B cell (primary cell): Measurements from ENCODE around the gene GPR37. TPM values are rescaled to one million over a fixed set of nuclear protein-coding genes. Genes with fewer than 3 reads are reported as not detected.

Source experiments
- ATAC-seq: fragments of 200-7000 bp; cut with Tn5 transposase; one replicate; pipeline ENCODE4 v1.10.0; 2021; ENCODE audit warnings: low read depth, mild to moderate bottlenecking, moderate number of reproducible peaks, moderate library complexity
- CTCF ChIA-PET: fragments of 350-600 bp; sonication (Branson Sonifier 250); formaldehyde crosslinking; loops from one replicate; lab custom pipeline; 2021; ENCODE audit warnings: antibody characterized with exemption, inconsistent platforms; lab: Charles Lee
- POLR2A ChIA-PET: fragments of 350-600 bp; sonication (Branson Sonifier 250); formaldehyde crosslinking; loops from one replicate; lab custom pipeline; 2021; ENCODE audit warnings: antibody characterized with exemption; lab: Charles Lee
- DNase-seq: peaks from one replicate; pipeline ENCODE4 v3.0.0; 2013
- H2AFZ ChIP-seq: 2 replicates; pipeline ENCODE4 v1.6.1; 2012; ENCODE audit warnings: mild to moderate bottlenecking, low read depth, low read length; ENCODE audit not compliant: insufficient read depth, poor library complexity, severe bottlenecking
- H3K27ac ChIP-seq, 2 donors: 1 replicate in 1 of 2; 2 replicates in 1 of 2; pipeline ENCODE4 v1.5.1; 2012 to 2013; ENCODE audit warnings: low read length in 2 of 2, mild to moderate bottlenecking in 2 of 2, moderate library complexity in 1 of 2
- H3K27me3 ChIP-seq, 4 experiments: fragments of 200-600 bp in 1 of 4; sonication (generic) in 1 of 4; replicated peaks in 1 of 4; 1 replicate in 2 of 4; 2 replicates in 2 of 4; pipeline versions ENCODE4 v1.6.1 to v1.7.0; 2013 to 2016; ENCODE audit warnings: low read length in 3 of 4, mild to moderate bottlenecking in 2 of 4, mixed read lengths in 1 of 4, moderate library complexity in 1 of 4; ENCODE audit not compliant: insufficient read depth in 4 of 4, control insufficient read depth in 3 of 4; ENCODE audit errors: control extremely low read depth in 1 of 4
- H3K36me3 ChIP-seq, 2 experiments: replicated peaks in 1 of 2; 1 replicate in 1 of 2; 2 replicates in 1 of 2; pipeline versions ENCODE4 v1.6.1 to v1.7.1; 2013; ENCODE audit warnings: low read length in 1 of 2; ENCODE audit not compliant: insufficient read depth in 2 of 2, control insufficient read depth in 1 of 2; ENCODE audit errors: control extremely low read depth in 1 of 2, extremely low read depth in 1 of 2
- H3K4me1 ChIP-seq, 2 donors: fragments of 200-600 bp in 1 of 2; sonication (generic) in 1 of 2; 1 replicate in 1 of 2; 2 replicates in 1 of 2; pipeline versions ENCODE4 v1.5.1 to v1.6.1; 2013 to 2017; ENCODE audit warnings: low read length in 2 of 2; ENCODE audit not compliant: control insufficient read depth in 2 of 2, insufficient read depth in 2 of 2
- H3K4me2 ChIP-seq: replicated peaks from 2 replicates; pipeline ENCODE3; 2012; ENCODE audit warnings: mild to moderate bottlenecking, low read depth, low read length; ENCODE audit not compliant: poor library complexity, severe bottlenecking
- H3K4me3 ChIP-seq, 5 experiments: fragments of 200-600 bp in 1 of 5; sonication (generic) in 1 of 5; 1 replicate in 3 of 5; 2 replicates in 2 of 5; pipeline versions ENCODE4 v1.5.1 to v1.7.0; 2011 to 2016; ENCODE audit warnings: low read length in 4 of 5, mild to moderate bottlenecking in 4 of 5, low read depth in 2 of 5, control low read depth in 1 of 5, moderate library complexity in 1 of 5; ENCODE audit not compliant: insufficient read depth in 1 of 5; ENCODE audit errors: control extremely low read depth in 1 of 5, extremely low read depth in 1 of 5
- H3K79me2 ChIP-seq: fragments of 200-600 bp; sonication (generic); one replicate; pipeline ENCODE4 v1.6.0; 2016; ENCODE audit warnings: low read length; ENCODE audit not compliant: control insufficient read depth, insufficient read depth
- H3K9ac ChIP-seq: fragments of 200-600 bp; sonication (generic); 2 replicates; pipeline ENCODE4 v1.6.1; 2017; ENCODE audit warnings: mild to moderate bottlenecking, low read length, moderate library complexity
- H3K9me3 ChIP-seq, 3 donors: one replicate each; pipeline versions ENCODE4 v1.6.1 to v1.7.1; 2013; ENCODE audit warnings: low read length in 2 of 3; ENCODE audit not compliant: control insufficient read depth in 2 of 3, insufficient read depth in 1 of 3; ENCODE audit errors: control extremely low read depth in 1 of 3
- H4K20me1 ChIP-seq: 2 replicates; pipeline ENCODE4 v1.6.0; 2012; ENCODE audit warnings: mild to moderate bottlenecking, low read length; ENCODE audit not compliant: insufficient read depth, control insufficient read depth, poor library complexity, severe bottlenecking
- H3K27ac Mint-ChIP-seq: one replicate; pipeline ENCODE4 v1.8.0; 2021; ENCODE audit warnings: mixed read lengths
- H3K27me3 Mint-ChIP-seq: one replicate; pipeline ENCODE4 v1.8.0; 2021; ENCODE audit warnings: mixed read lengths
- H3K4me1 Mint-ChIP-seq: one replicate; pipeline ENCODE4 v1.8.0; 2021; ENCODE audit warnings: mixed read lengths
- H3K4me3 Mint-ChIP-seq: one replicate; pipeline ENCODE4 v1.8.0; 2021; ENCODE audit warnings: mixed read lengths
- H3K9me3 Mint-ChIP-seq: one replicate; pipeline ENCODE4 v1.8.0; 2022; ENCODE audit warnings: mixed read lengths; ENCODE audit not compliant: insufficient read depth
- EZH2 ChIP-seq: IDR thresholded peaks from 2 replicates; pipeline ENCODE4 v1.6.1; 2012; ENCODE audit warnings: borderline replicate concordance, low read depth, mild to moderate bottlenecking, moderate library complexity, low read length; ENCODE audit not compliant: insufficient read depth, poor library complexity, severe bottlenecking
- WGBS: methylation state at CpG from one replicate; pipeline ENCODE4 v1.1.5; 2013; ENCODE audit warnings: missing lambda C conversion rate; ENCODE audit not compliant: insufficient coverage; 5-methylcytosine and 5-hydroxymethylcytosine counted together
- intact Hi-C: fragments of 100-400 bp; cut with micrococcal nuclease; formaldehyde crosslinking; loops from one replicate; pipeline ENCODE4 v1.10.0; 2022
- polyA plus RNA-seq: library from polyadenylated mRNA; depleted of rRNA; stranded (reverse); fragments of >200 nt; gene quantifications from 2 replicates; pipeline ENCODE4 v1.2.3, GENCODE V29; 2012
- total RNA-seq, 2 donors: library from RNA; stranded (reverse); fragments of 120-200 nt in 1 of 2; gene quantifications; 1 replicate in 1 of 2; 2 replicates in 1 of 2; pipeline versions ENCODE4 v1.2.3 to v1.2.4, GENCODE V29; 2013 to 2022
- TF ChIP-seq, protein P1 (sequence below): fragments of 200-600 bp; IDR thresholded peaks from one replicate; pipeline ENCODE4 v1.8.0; 2022; ENCODE audit warnings: antibody characterized with exemption, mild to moderate bottlenecking

The GPR37 gene
- total and polyA plus RNA-seq, 2 donors (not counting 1 experiment from before 2014, with no cell fraction given): not detected

DNA sequence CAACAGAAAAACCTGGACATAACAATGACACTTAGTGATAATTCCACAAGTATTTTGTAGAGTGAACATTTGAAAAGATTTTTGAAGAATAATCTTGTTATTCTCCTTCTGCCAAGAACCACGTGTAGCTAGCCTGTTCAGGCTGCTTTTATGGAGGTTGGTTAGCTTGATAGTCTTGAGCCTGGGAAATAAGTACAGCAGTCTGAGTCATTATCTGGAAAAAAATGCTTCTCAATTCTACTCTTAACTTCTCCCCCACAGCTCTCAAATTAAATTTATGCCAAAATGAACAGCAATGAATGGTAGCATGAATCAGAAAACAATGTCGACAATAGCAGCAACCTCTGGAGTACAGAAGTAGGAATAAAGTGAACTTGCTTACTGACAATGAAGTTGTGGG, 63.2 kb downstream of the GPR37 start:
- Histone ChIP-seq H3K4me1 (no peaks in the 10 kb centered on the region), H3K79me2 (no peaks in the 10 kb centered on the region), H3K27ac (no peak overlapping the region), H3K4me3 (no peak overlapping the region), H3K9ac (no peak overlapping the region), H4K20me1 (no peaks in the 10 kb centered on the region), H3K4me2 (no peak overlapping the region), H3K36me3 (no peaks in the 10 kb centered on the region), H3K9me3 (peaks cover 0 to 2% (median 0%) of the 10 kb centered on the region in 3 donors), H3K27me3 (no peaks in the 10 kb centered on the region), H2AFZ (no peak overlapping the region)
- no peak overlapping the region for H3K27ac Mint-ChIP-seq
- no peaks in the 10 kb centered on the region for H3K4me1 Mint-ChIP-seq
- intact Hi-C loops: no loop called here
- TF ChIP-seq, protein P1, sequence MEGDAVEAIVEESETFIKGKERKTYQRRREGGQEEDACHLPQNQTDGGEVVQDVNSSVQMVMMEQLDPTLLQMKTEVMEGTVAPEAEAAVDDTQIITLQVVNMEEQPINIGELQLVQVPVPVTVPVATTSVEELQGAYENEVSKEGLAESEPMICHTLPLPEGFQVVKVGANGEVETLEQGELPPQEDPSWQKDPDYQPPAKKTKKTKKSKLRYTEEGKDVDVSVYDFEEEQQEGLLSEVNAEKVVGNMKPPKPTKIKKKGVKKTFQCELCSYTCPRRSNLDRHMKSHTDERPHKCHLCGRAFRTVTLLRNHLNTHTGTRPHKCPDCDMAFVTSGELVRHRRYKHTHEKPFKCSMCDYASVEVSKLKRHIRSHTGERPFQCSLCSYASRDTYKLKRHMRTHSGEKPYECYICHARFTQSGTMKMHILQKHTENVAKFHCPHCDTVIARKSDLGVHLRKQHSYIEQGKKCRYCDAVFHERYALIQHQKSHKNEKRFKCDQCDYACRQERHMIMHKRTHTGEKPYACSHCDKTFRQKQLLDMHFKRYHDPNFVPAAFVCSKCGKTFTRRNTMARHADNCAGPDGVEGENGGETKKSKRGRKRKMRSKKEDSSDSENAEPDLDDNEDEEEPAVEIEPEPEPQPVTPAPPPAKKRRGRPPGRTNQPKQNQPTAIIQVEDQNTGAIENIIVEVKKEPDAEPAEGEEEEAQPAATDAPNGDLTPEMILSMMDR: no peak
- TF ChIP-seq EZH2: no peak
- POLR2A ChIA-PET: no interaction called here
- H3K9me3 Mint-ChIP-seq: peaks cover 10% of the 10 kb centered on the region
- H3K27me3 Mint-ChIP-seq: no peaks in the 10 kb centered on the region
- CTCF ChIA-PET: no interaction called here
- no peak overlapping the region for H3K4me3 Mint-ChIP-seq
- WGBS: 100% methylated on average over 1 of the region's 2 CpGs
- DNase-seq (no peak), ATAC-seq (no peak)

DNA sequence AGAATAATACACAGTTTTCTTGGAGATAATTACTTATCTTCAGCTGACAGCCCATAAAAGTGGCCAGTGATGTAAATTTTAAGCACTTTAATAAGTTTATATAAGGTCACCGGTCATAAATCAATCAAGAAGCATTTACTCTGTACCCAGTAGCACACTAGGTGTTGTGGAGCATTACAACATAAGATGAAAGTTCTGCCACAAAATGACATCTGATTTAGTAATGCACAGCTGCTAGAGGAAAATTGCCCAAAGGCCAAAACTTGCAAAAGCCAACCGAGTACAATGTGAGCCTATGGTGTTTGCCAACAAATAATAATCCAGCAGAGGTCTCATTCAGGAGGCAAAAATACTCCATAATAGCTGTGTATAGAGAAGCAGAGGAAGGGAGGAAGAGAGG, 63.6 kb downstream of the GPR37 start:
- Mint-ChIP-seq H3K4me1 (no peaks in the 10 kb centered on the region), H3K4me3 (no peak overlapping the region)
- H3K9me3 ChIP-seq: no peaks in the 10 kb centered on the region

More for the DNA sequence above, 63.6 kb downstream of the GPR37 start:
- Mint-ChIP-seq H3K27me3 (no peaks in the 10 kb centered on the region), H3K9me3 (peaks cover 6% of the 10 kb centered on the region), H3K27ac (no peak overlapping the region)
- Histone ChIP-seq H3K9ac (no peak overlapping the region), H3K4me1 (no peaks in the 10 kb centered on the region), H3K79me2 (no peaks in the 10 kb centered on the region), H2AFZ (no peak overlapping the region), H3K4me3 (no peak overlapping the region), H3K36me3 (no peaks in the 10 kb centered on the region), H3K27me3 (no peaks in the 10 kb centered on the region), H3K4me2 (no peak overlapping the region), H3K27ac (no peak overlapping the region), H4K20me1 (no peaks in the 10 kb centered on the region)
- TF ChIP-seq, protein P1: no peak
- no peak for TF ChIP-seq EZH2
- ATAC-seq (no peak), DNase-seq (no peak)
- ChIA-PET POLR2A (no interaction called here), CTCF (no interaction called here)
- intact Hi-C loops: no loop called here
- 100% methylated on average over 1 of the region's 2 CpGs for WGBS
